ENCODE measurements around the gene VRK3. TPM values are rescaled to one million over a fixed set of nuclear protein-coding genes. Genes with fewer than 3 reads are reported as not detected.
"Not testable (repeated sequence)": the region's sequence is repeated elsewhere in the genome, so short reads cannot be mapped to it uniquely, and the experiment has no call there.

Gene VRK3
- total and polyA plus RNA-seq, 2 of the 4 experiments (the other 2 are of a cell fraction) = 28.7 to 35.8 TPM

- ATAC-seq (ENCODE audit: low read depth) = not testable (repeated sequence)
Measured at GRCh38 chr19:49944567-49944966, 80.6 kb downstream of the VRK3 start.

More at GRCh38 chr19:49944567-49944966, 80.6 kb downstream of the VRK3 start:
- H4K91ac ChIP-seq (ENCODE audit: insufficient read depth, low read depth, low read length); H3K56ac ChIP-seq (ENCODE audit: extremely low read depth, insufficient read depth, low read length); H2AFZ ChIP-seq (replicated peaks; ENCODE audit: low read length, poor library complexity); H3K4me1 ChIP-seq (ENCODE audit: control insufficient read depth, insufficient read depth, low read length); H2AK9ac ChIP-seq (replicated peaks; ENCODE audit: low read depth, low read length, poor library complexity); CTCF ChIA-PET; H4K20me1 ChIP-seq (ENCODE audit: insufficient read depth, low read length); BruUV-seq (replicated peaks); H3K9me3 ChIP-seq (ENCODE audit: control insufficient read depth, insufficient read depth, low read length); H4K8ac ChIP-seq (ENCODE audit: low read depth in 2 of 2, low read length in 2 of 2); H3K27ac ChIP-seq (ENCODE audit: insufficient read depth, low read length); H2BK120ac ChIP-seq (ENCODE audit: low read depth, low read length); intact Hi-C loops (cut with micrococcal nuclease); H2BK15ac ChIP-seq (ENCODE audit: low read depth, low read length); H3K4ac ChIP-seq (ENCODE audit: low read depth, low read length); DNase-seq; H3K79me1 ChIP-seq (ENCODE audit: low read depth in 1 of 2, low read length in 2 of 2); H3K27me3 ChIP-seq (ENCODE audit: control insufficient read depth, insufficient read depth, low read length); H3K4me3 ChIP-seq (ENCODE audit: insufficient read depth, low read depth, low read length); H3K14ac ChIP-seq (replicated peaks; ENCODE audit: low read depth, low read length); H3K9ac ChIP-seq (ENCODE audit: low read depth, low read length); H4K5ac ChIP-seq (ENCODE audit: low read depth, low read length); H3K36me3 ChIP-seq (ENCODE audit: control insufficient read depth, insufficient read depth, low read length); H2BK5ac ChIP-seq (ENCODE audit: low read depth, low read length, poor library complexity, severe bottlenecking); POLR2A ChIA-PET (ENCODE audit: unreplicated experiment); H3K18ac ChIP-seq (ENCODE audit: low read depth, low read length); H3K23ac ChIP-seq (ENCODE audit: low read depth, low read length); H3K9me1 ChIP-seq (ENCODE audit: insufficient read depth, low read length); in situ Hi-C loops (cut with MboI; ENCODE audit: low sequenced_read_pairs); dilution Hi-C loops (cut with HindIII; ENCODE audit: low sequenced_read_pairs, unreplicated experiment); H3K4me2 ChIP-seq (ENCODE audit: low read depth, low read length); H2BK20ac ChIP-seq (ENCODE audit: low read depth, low read length); H2AK5ac ChIP-seq (ENCODE audit: low read depth, low read length): not testable (repeated sequence)
- WGBS, 2 experiments (ENCODE audit: extremely low coverage in 2 of 2, insufficient read length in 1 of 2) = no CpG with 5 or more reads among the region's 5 CpGs

Data from IMR-90 (cell line).